ENCODE data around the gene PPP1R15A. TPM values are rescaled to one million over a fixed set of nuclear protein-coding genes. Genes with fewer than 3 reads are reported as not detected.
"Not testable (repeated sequence)": the region's sequence is repeated elsewhere in the genome, so short reads cannot be mapped to it uniquely, and the experiment has no call there.

PPP1R15A gene
- polyA plus RNA-seq, 1 donor, result 80.5 TPM

DNA sequence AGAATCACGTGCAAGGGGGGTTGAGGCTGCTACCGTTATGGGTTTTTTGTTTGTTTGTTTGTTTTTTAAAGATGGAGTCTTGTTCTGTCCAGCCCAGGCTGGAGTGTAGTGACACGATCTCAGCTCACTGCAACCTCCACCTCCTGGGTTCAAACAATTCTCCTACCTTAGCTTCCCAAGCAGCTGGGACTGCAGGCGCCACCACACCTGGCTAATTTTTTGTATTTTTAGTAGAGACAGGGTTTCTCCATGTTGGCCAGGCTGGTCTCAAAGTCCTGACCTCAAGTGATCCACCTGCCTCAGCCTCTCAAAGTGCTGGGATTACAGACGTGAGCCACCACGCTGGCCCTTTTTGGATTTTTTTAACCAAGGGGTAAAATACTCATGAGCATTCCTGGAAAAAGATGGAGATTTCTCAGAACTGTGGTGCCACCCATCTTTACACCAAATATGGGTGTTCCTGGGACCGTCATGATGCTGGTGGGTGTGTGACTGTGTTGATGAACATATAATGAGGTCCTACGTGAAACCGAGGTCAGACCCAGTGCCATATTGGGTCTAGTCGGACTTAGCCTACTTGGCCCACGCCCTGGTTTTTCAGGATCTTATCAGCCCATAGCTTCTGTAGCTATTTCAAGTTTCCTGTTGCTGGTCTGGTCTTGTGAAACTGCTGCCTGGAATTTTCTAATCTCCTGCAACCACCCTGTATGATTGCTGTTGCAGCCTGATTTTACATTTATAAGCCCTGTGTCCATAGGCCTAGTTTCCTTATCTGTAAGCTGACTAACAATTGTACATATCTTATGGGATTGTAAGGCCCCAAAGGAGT is 6.2 kb downstream of the PPP1R15A start:
- peaks cover 35% of the 10 kb centered on the region for H3K36me3 ChIP-seq (ENCODE audit: control insufficient read depth, insufficient read depth, low read length)
- DNase-seq, result peak; percentile 73 to 83
- no CpG with 5 or more reads among the region's 11 CpGs for WGBS (ENCODE audit: insufficient coverage, low lambda C conversion rate)
- peaks cover 38% of the 10 kb centered on the region for H3K4me1 ChIP-seq (ENCODE audit: control insufficient read depth, insufficient read depth, low read length)
- H3K27me3 ChIP-seq (ENCODE audit: control insufficient read depth, insufficient read depth, low read length), result no peaks in the 10 kb centered on the region
- peaks cover 3% of the 10 kb centered on the region for H3K9me3 ChIP-seq (ENCODE audit: control insufficient read depth, low read depth, low read length)
- no peak overlapping the region for H3K4me3 ChIP-seq (ENCODE audit: low read length)
- peak overlapping the region; percentile 88 for H3K27ac ChIP-seq (ENCODE audit: low read length)

- no peak overlapping the region for H3K4me3 ChIP-seq (ENCODE audit: low read length)
- 100% methylated on average over 1 of the region's 13 CpGs for WGBS (ENCODE audit: insufficient coverage, low lambda C conversion rate)
- peaks cover 3% of the 10 kb centered on the region for H3K9me3 ChIP-seq (ENCODE audit: control insufficient read depth, low read depth, low read length)
- no peak for DNase-seq
- H3K27ac ChIP-seq (ENCODE audit: low read length), result peak overlapping the region; percentile 88
- H3K36me3 ChIP-seq (ENCODE audit: control insufficient read depth, insufficient read depth, low read length), result peaks cover 28% of the 10 kb centered on the region
- no peaks in the 10 kb centered on the region for H3K27me3 ChIP-seq (ENCODE audit: control insufficient read depth, insufficient read depth, low read length)
- peaks cover 36% of the 10 kb centered on the region for H3K4me1 ChIP-seq (ENCODE audit: control insufficient read depth, insufficient read depth, low read length)
These were observed 6.9 kb downstream of the PPP1R15A start for GRCh38 chr19:48879025-48879637.

GRCh38 chr19:48879696-48880095 is 7.5 kb downstream of the PPP1R15A start:
- H3K4me3 ChIP-seq (ENCODE audit: low read length); H3K9me3 ChIP-seq (ENCODE audit: control insufficient read depth, low read depth, low read length); DNase-seq; H3K27me3 ChIP-seq (ENCODE audit: control insufficient read depth, insufficient read depth, low read length): not testable (repeated sequence)
- Histone ChIP-seq H3K4me1 (ENCODE audit: control insufficient read depth, insufficient read depth, low read length) (peaks cover 30% of the 10 kb centered on the region), H3K36me3 (ENCODE audit: control insufficient read depth, insufficient read depth, low read length) (peaks cover 22% of the 10 kb centered on the region), H3K27ac (ENCODE audit: low read length) (peak overlapping the region; percentile 88)
- no CpG with 5 or more reads among the region's 9 CpGs for WGBS (ENCODE audit: insufficient coverage, low lambda C conversion rate)

DNA sequence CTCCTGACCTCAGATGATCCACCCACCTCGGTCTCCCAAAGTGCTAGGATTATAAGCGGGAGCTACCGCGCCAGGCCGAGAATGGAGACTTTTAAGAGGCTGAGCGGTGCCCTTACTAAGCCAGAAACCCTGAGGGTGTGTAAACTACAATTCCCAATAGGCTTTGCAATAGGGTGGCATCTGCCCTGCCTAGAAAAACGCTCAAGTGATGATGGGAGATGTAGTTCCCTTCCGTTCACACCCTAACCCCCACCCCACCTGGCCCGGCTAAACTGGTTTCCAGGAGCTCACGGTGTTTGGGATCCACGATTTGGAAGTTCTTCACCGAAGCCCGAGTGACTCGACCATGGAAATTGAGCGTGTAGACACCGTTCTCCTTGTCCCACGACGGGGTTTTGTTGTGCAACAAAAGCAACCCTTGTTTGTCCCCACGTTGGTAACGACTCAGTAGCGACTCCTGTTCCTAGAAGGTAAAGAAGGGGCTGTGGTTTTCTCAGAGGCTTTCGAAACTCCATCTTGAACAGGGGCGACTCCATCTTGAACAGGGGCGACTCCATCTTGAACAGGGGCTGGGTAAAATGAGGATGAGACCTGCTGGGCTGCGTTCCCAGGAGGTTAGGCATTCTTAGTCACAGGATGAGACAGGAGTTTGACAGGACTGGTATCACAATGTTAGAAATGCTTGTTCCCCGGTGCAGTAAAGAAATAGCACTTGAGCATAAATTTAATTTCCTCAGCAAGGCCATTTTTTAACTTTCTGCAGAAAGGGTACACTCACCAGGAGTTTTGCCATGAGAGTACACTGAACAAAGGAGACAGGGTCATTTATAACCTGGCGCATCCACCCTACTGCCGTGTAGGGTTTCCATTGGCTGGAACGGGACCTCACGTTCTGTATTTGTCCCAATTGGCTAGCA is 9.8 kb downstream of the PPP1R15A start:
- H3K4me3 ChIP-seq (ENCODE audit: low read length), result no peak overlapping the region
- no CpG with 5 or more reads among the region's 30 CpGs for WGBS (ENCODE audit: insufficient coverage, low lambda C conversion rate)
- H3K27ac ChIP-seq (ENCODE audit: low read length), result no peak overlapping the region
- DNase-seq, result no peak
- H3K4me1 ChIP-seq (ENCODE audit: control insufficient read depth, insufficient read depth, low read length), result peaks cover 13% of the 10 kb centered on the region
- no peaks in the 10 kb centered on the region for H3K27me3 ChIP-seq (ENCODE audit: control insufficient read depth, insufficient read depth, low read length)
- peaks cover 3% of the 10 kb centered on the region for H3K9me3 ChIP-seq (ENCODE audit: control insufficient read depth, low read depth, low read length)
- peaks cover 3% of the 10 kb centered on the region for H3K36me3 ChIP-seq (ENCODE audit: control insufficient read depth, insufficient read depth, low read length)

DNA sequence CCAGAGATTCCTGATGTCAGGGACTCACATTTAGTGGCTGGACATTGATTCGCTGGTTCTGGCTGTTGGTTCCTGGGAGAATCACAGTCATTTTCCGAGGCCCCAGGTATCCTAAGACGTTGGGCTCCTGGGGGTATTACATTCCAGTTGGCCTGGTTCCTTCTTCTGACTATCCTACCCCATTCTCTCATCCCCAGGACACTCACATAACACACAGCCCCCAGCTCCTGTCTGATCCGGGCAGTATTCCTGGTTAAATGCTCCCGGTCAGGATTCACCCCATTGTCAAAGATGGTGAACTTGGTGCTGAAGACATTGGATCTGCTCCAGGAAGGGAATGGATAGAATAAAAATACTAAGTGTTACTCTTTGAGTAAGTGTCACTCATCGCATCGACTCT is 11.5 kb downstream of the PPP1R15A start:
- peaks cover 4% of the 10 kb centered on the region for H3K4me1 ChIP-seq (ENCODE audit: control insufficient read depth, insufficient read depth, low read length)
- H3K27ac ChIP-seq (ENCODE audit: low read length), result no peak overlapping the region
- peaks cover 3% of the 10 kb centered on the region for H3K9me3 ChIP-seq (ENCODE audit: control insufficient read depth, low read depth, low read length)
- peaks cover 3% of the 10 kb centered on the region for H3K36me3 ChIP-seq (ENCODE audit: control insufficient read depth, insufficient read depth, low read length)
- DNase-seq, result no peak
- no CpG with 5 or more reads among the region's 7 CpGs for WGBS (ENCODE audit: insufficient coverage, low lambda C conversion rate)
- H3K4me3 ChIP-seq (ENCODE audit: low read length), result no peak overlapping the region
- no peaks in the 10 kb centered on the region for H3K27me3 ChIP-seq (ENCODE audit: control insufficient read depth, insufficient read depth, low read length)

DNA sequence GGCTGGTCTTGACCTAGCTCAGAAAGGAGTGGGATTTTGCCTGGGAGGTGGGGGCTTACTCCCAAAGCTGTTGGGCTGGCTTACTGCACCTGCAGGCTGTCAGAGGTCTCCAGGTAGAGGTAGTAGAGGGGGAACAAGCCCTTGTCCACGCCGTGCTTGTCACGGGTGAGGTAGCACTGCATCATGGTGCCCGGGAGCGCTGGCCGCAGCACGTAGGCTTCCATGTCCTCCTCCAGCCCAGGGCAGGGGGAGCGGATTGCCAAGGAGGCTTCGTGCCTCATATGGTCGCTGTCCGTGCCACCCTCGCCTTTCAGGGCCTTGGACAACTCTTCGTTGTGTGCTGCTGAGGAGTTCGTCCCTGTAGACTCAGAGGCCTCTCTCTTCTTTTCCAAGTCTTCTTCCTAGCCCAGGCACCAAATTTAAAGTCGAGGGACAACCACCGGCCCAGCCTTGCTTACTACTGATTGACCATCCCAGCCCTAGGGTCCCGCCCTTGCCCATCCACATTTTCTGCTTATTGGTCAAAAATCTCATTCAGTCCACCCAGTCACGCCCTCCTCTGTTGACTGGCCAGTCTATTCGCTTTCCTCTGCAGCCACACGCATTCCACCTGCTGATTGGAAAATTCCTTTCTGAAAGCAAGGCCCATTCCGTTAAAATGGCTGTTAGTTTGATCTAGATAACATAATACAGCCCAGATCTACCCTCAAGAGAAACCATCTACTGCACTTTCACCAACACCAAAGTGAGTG is 15.8 kb downstream of the PPP1R15A start:
- no peaks in the 10 kb centered on the region for H3K36me3 ChIP-seq (ENCODE audit: control insufficient read depth, insufficient read depth, low read length)
- DNase-seq, result no peak
- H3K4me3 ChIP-seq (ENCODE audit: low read length), result no peak overlapping the region
- H3K27ac ChIP-seq (ENCODE audit: low read length), result no peak overlapping the region
- no peaks in the 10 kb centered on the region for H3K27me3 ChIP-seq (ENCODE audit: control insufficient read depth, insufficient read depth, low read length)
- WGBS (ENCODE audit: insufficient coverage, low lambda C conversion rate), result 76% methylated on average over 4 of the region's 21 CpGs
- no peaks in the 10 kb centered on the region for H3K9me3 ChIP-seq (ENCODE audit: control insufficient read depth, low read depth, low read length)
- peaks cover 4% of the 10 kb centered on the region for H3K4me1 ChIP-seq (ENCODE audit: control insufficient read depth, insufficient read depth, low read length)

DNA sequence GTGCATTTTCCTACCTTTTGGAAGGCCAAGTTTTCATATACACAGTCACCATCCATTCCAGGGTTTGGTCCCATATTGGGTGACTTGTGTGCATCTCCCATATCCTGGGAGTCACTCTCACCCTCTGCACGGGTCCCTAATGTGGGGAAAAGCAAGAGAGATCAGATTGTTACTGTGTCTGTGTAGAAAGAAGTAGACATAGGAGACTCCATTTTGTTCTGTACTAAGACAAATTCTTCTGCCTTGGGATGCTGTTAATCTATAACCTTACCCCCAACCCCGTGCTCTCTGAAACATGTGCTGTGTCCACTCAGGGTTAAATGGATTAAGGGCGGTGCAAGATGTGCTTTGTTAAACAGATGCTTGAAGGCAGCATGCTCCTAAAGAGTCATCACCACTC is 17.3 kb downstream of the PPP1R15A start:
- not testable (repeated sequence) for DNase-seq; H3K36me3 ChIP-seq (ENCODE audit: control insufficient read depth, insufficient read depth, low read length); H3K27ac ChIP-seq (ENCODE audit: low read length); H3K9me3 ChIP-seq (ENCODE audit: control insufficient read depth, low read depth, low read length); H3K4me1 ChIP-seq (ENCODE audit: control insufficient read depth, insufficient read depth, low read length); H3K4me3 ChIP-seq (ENCODE audit: low read length); H3K27me3 ChIP-seq (ENCODE audit: control insufficient read depth, insufficient read depth, low read length)
- no CpG with 5 or more reads among the region's 3 CpGs for WGBS (ENCODE audit: insufficient coverage, low lambda C conversion rate)

DNA sequence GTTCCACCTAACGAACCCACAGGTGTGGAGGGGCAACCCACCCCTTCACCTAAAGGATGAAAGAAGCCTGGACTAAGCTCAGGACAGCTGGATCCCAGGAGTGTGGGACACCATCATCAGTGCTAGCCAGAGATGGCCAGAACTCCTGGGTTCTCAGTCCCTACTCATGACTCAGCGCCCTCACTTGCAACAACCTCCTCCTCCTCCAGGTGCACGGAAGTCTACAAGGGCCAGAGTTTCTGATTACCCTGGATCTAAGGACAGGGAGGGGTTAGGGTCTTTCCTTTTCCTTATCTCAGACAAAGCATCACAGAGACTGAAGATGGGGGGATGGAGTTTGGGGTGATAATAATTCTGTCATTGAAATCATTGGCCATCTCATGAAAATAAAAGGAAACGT is 18.3 kb downstream of the PPP1R15A start:
- Histone ChIP-seq H3K27me3 (ENCODE audit: control insufficient read depth, insufficient read depth, low read length) (peaks cover 2% of the 10 kb centered on the region), H3K9me3 (ENCODE audit: control insufficient read depth, low read depth, low read length) (no peaks in the 10 kb centered on the region), H3K4me1 (ENCODE audit: control insufficient read depth, insufficient read depth, low read length) (peaks cover 4% of the 10 kb centered on the region), H3K4me3 (ENCODE audit: low read length) (no peak overlapping the region), H3K36me3 (ENCODE audit: control insufficient read depth, insufficient read depth, low read length) (no peaks in the 10 kb centered on the region), H3K27ac (ENCODE audit: low read length) (no peak overlapping the region)
- WGBS (ENCODE audit: insufficient coverage, low lambda C conversion rate), result no CpG with 5 or more reads among the region's 4 CpGs
- DNase-seq, result no peak

DNA sequence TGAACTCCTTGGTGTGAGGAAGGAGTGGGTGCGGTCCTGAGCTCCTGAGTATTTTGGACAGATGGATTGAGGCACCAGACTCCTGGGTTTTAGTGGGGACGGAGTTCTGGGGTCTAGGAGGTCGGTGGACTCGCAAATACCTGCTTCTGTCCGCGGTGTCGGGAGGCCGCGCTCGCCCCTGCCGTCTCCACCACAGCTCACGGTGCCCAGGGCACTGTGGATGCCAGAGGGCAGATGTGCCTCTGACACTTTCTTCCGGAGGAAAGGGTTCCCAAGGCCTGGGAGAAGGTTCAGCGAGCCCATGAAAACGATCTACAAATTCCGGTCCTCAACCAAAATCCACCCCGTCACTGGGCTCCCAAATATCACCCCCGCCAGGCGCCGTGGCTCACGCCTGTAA is 23.0 kb downstream of the PPP1R15A start:
- no CpG with 5 or more reads among the region's 21 CpGs for WGBS (ENCODE audit: insufficient coverage, low lambda C conversion rate)
- H3K9me3 ChIP-seq (ENCODE audit: control insufficient read depth, low read depth, low read length), result no peaks in the 10 kb centered on the region
- peaks cover 11% of the 10 kb centered on the region for H3K4me1 ChIP-seq (ENCODE audit: control insufficient read depth, insufficient read depth, low read length)
- no peak for DNase-seq
- no peaks in the 10 kb centered on the region for H3K36me3 ChIP-seq (ENCODE audit: control insufficient read depth, insufficient read depth, low read length)
- H3K27ac ChIP-seq (ENCODE audit: low read length), result no peak overlapping the region
- peaks cover 2% of the 10 kb centered on the region for H3K27me3 ChIP-seq (ENCODE audit: control insufficient read depth, insufficient read depth, low read length)
- no peak overlapping the region for H3K4me3 ChIP-seq (ENCODE audit: low read length)

Data from large intestine (tissue), 3 donors.